ENCODE results near the gene ZBTB3. TPM values are rescaled to one million over a fixed set of nuclear protein-coding genes. Genes with fewer than 3 reads are reported as not detected.
"Not testable (repeated sequence)": the region's sequence is repeated elsewhere in the genome, so short reads cannot be mapped to it uniquely, and the experiment has no call there.

ZBTB3 gene
- polyA plus RNA-seq, 6 donors from 2014 or later = 3.7 to 12.9 (median 6.4) TPM

DNA sequence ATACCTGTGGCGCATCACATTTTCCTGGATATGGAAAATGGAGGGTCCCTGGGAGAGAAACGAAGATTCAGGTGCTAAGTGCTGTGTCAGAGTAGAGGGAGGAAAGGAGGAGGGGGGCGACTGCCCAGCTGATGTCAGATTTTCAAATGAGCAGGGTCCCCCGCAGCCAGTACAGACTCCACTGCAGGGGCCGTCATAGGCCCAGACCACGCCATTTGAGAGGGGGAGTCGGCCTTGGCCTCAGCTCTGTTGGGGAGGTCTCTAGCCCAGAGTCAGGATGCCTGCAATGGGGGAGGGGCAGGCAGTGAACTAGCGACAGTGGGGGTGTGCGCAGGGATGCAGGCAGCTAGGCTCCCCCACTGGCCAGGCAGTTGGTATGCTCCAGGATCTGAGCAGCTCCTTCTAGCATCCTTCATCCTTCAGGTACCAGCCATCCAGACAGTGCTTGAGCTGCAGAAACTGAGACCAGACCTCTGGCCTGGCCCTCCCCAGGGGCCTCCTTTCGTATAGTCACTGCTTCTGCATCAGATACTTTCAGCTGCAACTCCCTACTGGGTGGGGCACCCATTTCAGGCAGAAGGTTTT, 46.6 kb downstream of the ZBTB3 start, which contains the start of the genes BSCL2 and GNG3:
TSS of gene BSCL2 (minus strand) at position 148 of the 585 bp plus-strand sequence. CDS start 229 bp downstream, outside the sequence.
TSS of gene GNG3 (plus strand) at position 400 of the 585 bp plus-strand sequence. CDS start 620 bp downstream, outside the sequence.
- DNase-seq (no peak), ATAC-seq (ENCODE audit: low read depth in 2 of 2) (no peak)
- no peaks in the 10 kb centered on the region for H3K9me3 Mint-ChIP-seq
- peak within 1 kb of the TSS; percentile 95 to 100 (median 98) for H3K4me3 Mint-ChIP-seq
- H3K4me1 Mint-ChIP-seq = peaks cover 39 to 56% (median 53%) of the 10 kb centered on the region in 3 donors
- no peaks in the 10 kb centered on the region for H3K36me3 Mint-ChIP-seq
- H3K27ac Mint-ChIP-seq = peak within 1 kb of the TSS; percentile 79 to 100 (median 98)
- no peaks in the 10 kb centered on the region for H3K27me3 Mint-ChIP-seq

DNA sequence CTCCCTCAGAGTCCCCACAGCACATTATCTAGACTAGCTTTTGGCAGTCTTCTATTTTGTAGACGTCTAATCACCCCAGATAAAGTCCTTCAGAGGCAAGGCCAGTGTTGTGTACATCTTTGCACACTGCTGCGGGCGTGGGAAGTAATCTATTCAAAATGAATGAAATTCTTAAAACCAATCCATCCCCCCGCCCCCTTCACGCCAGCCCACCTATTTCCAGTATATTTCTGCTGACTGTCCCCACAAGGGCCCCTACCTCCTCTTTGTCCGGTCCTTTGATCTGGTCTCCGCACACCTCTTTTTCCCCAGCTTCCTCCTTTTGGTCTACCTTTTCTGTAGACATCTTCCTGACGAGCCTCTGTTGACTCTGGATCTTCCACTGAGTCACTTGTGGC, 47.1 kb downstream of the ZBTB3 start:
- ATAC-seq (ENCODE audit: low read depth in 2 of 2) = no peak
- Mint-ChIP-seq H3K27ac (peak overlapping the region; percentile 33 to 98 (median 86)), H3K4me3 (peak overlapping the region; percentile 87 to 100 (median 98)), H3K4me1 (peaks cover 41 to 53% (median 49%) of the 10 kb centered on the region in 3 donors), H3K27me3 (no peaks in the 10 kb centered on the region), H3K9me3 (no peaks in the 10 kb centered on the region), H3K36me3 (no peaks in the 10 kb centered on the region)
- DNase-seq = no peak

DNA sequence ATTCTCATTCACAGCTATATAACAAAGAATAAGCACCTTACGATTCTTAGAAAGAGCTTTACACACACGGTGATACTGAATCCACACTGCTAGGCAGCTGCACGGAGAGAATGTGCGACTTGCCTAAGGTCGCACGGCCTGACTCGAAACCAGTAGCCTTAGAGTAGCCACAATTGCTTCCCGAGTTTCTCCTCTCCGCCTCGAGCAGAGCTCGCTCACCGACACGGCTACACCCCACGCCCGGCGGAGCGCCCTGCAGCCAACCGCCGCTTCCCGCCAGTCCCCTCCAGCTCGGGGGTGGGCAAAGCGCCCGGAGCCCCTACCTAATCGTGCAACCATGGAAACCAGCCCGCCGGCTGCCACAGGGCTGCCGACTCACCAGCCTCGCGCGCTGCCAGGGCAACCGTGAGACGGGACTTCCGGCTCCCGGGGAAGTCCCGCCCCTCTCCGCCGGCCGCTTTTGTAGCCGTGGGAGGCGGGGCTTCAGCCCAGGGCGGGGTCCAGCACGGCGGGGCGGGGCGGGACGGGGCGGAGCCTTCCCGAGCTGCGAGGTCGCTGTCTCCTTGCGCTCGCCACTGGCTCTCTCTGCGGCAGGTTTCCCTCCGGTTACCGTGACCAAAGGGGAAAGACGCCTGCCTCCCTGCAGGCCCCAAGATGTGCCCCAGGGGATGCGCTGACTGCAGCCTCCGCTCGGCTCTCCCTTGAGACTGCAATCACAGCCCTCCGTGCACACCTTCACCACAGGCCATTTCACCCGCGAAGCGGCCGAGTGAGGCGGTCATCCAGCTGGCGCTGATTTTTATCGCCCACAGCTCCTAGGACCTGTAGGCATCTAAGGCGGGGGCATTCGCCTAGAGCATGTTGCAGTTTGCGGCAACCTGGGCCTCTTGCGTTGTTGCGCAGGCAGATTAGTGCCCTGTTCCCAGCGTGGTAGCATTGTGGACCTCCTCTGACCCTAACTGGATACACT, 47.8 kb downstream of the ZBTB3 start:
- Mint-ChIP-seq H3K9me3 (no peaks in the 10 kb centered on the region), H3K27ac (peak overlapping the region; percentile 84 to 98 (median 92)), H3K36me3 (no peaks in the 10 kb centered on the region), H3K27me3 (no peaks in the 10 kb centered on the region), H3K4me3 (peak overlapping the region; percentile 87 to 100 (median 98)), H3K4me1 (peaks cover 41 to 53% (median 49%) of the 10 kb centered on the region in 3 donors)
- ATAC-seq (ENCODE audit: low read depth in 2 of 2) (peak; percentile 64 to 70), DNase-seq (peak; percentile 90)

GRCh38 chr11:62705413-62705812, 48.5 kb downstream of the ZBTB3 start:
- no peak for DNase-seq
- no peaks in the 10 kb centered on the region for H3K36me3 Mint-ChIP-seq
- no peaks in the 10 kb centered on the region for H3K9me3 Mint-ChIP-seq
- no peak for ATAC-seq (ENCODE audit: low read depth in 2 of 2)
- H3K4me1 Mint-ChIP-seq = peaks cover 41 to 49% (median 49%) of the 10 kb centered on the region in 3 donors
- H3K27me3 Mint-ChIP-seq = no peaks in the 10 kb centered on the region
- H3K4me3 Mint-ChIP-seq = peak overlapping the region; percentile 87 to 100 (median 98)
- H3K27ac Mint-ChIP-seq = peak overlapping the region; percentile 76 to 96 (median 90)

DNA sequence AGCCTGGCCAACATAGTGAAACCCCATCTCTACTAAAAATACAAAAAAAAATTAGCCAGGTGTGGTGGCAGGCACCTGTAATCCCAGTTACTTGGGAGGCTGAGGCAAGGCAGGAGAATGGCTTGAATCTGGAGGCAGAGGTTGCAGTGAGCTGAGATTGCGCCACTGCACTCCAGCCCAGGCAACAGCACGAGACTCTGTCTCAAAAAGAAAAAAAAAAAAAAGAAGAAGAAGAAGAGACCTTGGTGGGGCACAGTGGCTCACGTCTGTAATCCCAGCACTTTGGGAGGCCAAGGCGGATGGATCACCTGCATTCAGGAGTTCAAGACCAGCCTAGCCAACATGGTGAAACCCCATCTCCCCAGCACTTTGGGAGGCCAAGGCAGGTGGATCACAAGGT, 50.0 kb downstream of the ZBTB3 start:
- Mint-ChIP-seq H3K4me1 (peaks cover 36 to 39% (median 36%) of the 10 kb centered on the region in 3 donors), H3K4me3 (peak overlapping the region in 1 of 8 donors; percentile 35)
- not testable (repeated sequence) for H3K27ac Mint-ChIP-seq; ATAC-seq (ENCODE audit: low read depth in 2 of 2); H3K9me3 Mint-ChIP-seq; H3K36me3 Mint-ChIP-seq; H3K27me3 Mint-ChIP-seq; DNase-seq

- Mint-ChIP-seq H3K9me3 (no peaks in the 10 kb centered on the region), H3K36me3 (no peaks in the 10 kb centered on the region), H3K4me1 (peaks cover 19 to 27% (median 19%) of the 10 kb centered on the region in 3 donors), H3K27ac (peak overlapping the region in 3 of 6 donors; percentile 23 to 87 (median 83)), H3K27me3 (no peaks in the 10 kb centered on the region), H3K4me3 (no peak overlapping the region)
- DNase-seq = no peak
- ATAC-seq (ENCODE audit: low read depth in 2 of 2) = no peak
Observed at GRCh38 chr11:62702246-62702645, 51.7 kb downstream of the ZBTB3 start.

Other genes with a start within 250 kb of the ZBTB3 start
- 10 to 100 TPM in 5 of 6 donors, 1 to 10 TPM in 1; 2.0 to 45.3 (median 15.9) TPM for gene AHNAK, start 207.4 kb downstream of the ZBTB3 start, polyA plus RNA-seq (ENCODE audit: low read depth in 6 of 6)
- 1,000 to 10,000 TPM; 1,313 to 1,862 (median 1,450) TPM for gene EEF1G, start 180.3 kb downstream of the ZBTB3 start, polyA plus RNA-seq (ENCODE audit: low read depth in 6 of 6)
- 10 to 100 TPM; 12.7 to 20.8 (median 16.2) TPM for gene TUT1, start 162.6 kb downstream of the ZBTB3 start, polyA plus RNA-seq (ENCODE audit: low read depth in 6 of 6)
- 10 to 100 TPM in 5 of 6 donors, 1 to 10 TPM in 1; 3.4 to 27.5 (median 17.8) TPM for gene MTA2, start 152.3 kb downstream of the ZBTB3 start, polyA plus RNA-seq (ENCODE audit: low read depth in 6 of 6)
- gene EML3, start 141.4 kb downstream of the ZBTB3 start, polyA plus RNA-seq (ENCODE audit: low read depth in 6 of 6) = 10 to 100 TPM in 5 of 6 donors, 1 to 10 TPM in 1; 9.7 to 15.5 (median 12.5) TPM
- gene ROM1, start 140.9 kb downstream of the ZBTB3 start, polyA plus RNA-seq (ENCODE audit: low read depth in 6 of 6) = 1 to 10 TPM in 1 of 6 donors, under 1 TPM in 4, not detected in 1; 0.55 to 1.6 (median 0.66) TPM
- 10 to 100 TPM; 26.1 to 43.9 (median 30.8) TPM for gene B3GAT3, start 132.2 kb downstream of the ZBTB3 start, polyA plus RNA-seq (ENCODE audit: low read depth in 6 of 6)
- 100 to 1,000 TPM; 140 to 158 (median 149) TPM for gene GANAB, start 107.5 kb downstream of the ZBTB3 start, polyA plus RNA-seq (ENCODE audit: low read depth in 6 of 6)
- gene INTS5, start 100.9 kb downstream of the ZBTB3 start, polyA plus RNA-seq (ENCODE audit: low read depth in 6 of 6) = 10 to 100 TPM; 18.3 to 40.1 (median 28.7) TPM
- 10 to 100 TPM; 37.9 to 89.1 (median 77.2) TPM for gene C11orf98, start 89.0 kb downstream of the ZBTB3 start, polyA plus RNA-seq (ENCODE audit: low read depth in 6 of 6)
- gene CSKMT, start 88.8 kb downstream of the ZBTB3 start, polyA plus RNA-seq (ENCODE audit: low read depth in 6 of 6) = 1 to 10 TPM; 2.1 to 8.4 (median 4.8) TPM
- gene UQCC3, start 82.5 kb downstream of the ZBTB3 start, polyA plus RNA-seq (ENCODE audit: low read depth in 6 of 6) = 10 to 100 TPM in 5 of 6 donors, 1 to 10 TPM in 1; 7.7 to 11.4 (median 10.4) TPM
- gene LBHD1, start 81.9 kb downstream of the ZBTB3 start, polyA plus RNA-seq (ENCODE audit: low read depth in 6 of 6) = 10 to 100 TPM in 1 of 6 donors, 1 to 10 TPM in 5; 3.5 to 12.4 (median 5.1) TPM
- 100 to 1,000 TPM; 150 to 226 (median 216) TPM for gene UBXN1, start 75.1 kb downstream of the ZBTB3 start, polyA plus RNA-seq (ENCODE audit: low read depth in 6 of 6)
- gene LRRN4CL, start 64.6 kb downstream of the ZBTB3 start, polyA plus RNA-seq (ENCODE audit: low read depth in 6 of 6) = not detected
- gene BSCL2, start 46.7 kb downstream of the ZBTB3 start, polyA plus RNA-seq (ENCODE audit: low read depth in 6 of 6) = 10 to 100 TPM; 49.6 to 98.5 (median 57.6) TPM
- 10 to 100 TPM in 4 of 6 donors, 1 to 10 TPM in 2; 5.3 to 21.2 (median 16.9) TPM for gene GNG3, start 46.5 kb downstream of the ZBTB3 start, polyA plus RNA-seq (ENCODE audit: low read depth in 6 of 6)
- 1 to 10 TPM in 4 of 6 donors, under 1 TPM in 2; 0.61 to 2.9 (median 1.1) TPM for gene HNRNPUL2, start 26.7 kb downstream of the ZBTB3 start, polyA plus RNA-seq (ENCODE audit: low read depth in 6 of 6)
- 10 to 100 TPM; 12.1 to 45.9 (median 21.6) TPM for gene TTC9C, start 25.7 kb downstream of the ZBTB3 start, polyA plus RNA-seq (ENCODE audit: low read depth in 6 of 6)
- gene POLR2G, start 7.4 kb upstream of the ZBTB3 start, polyA plus RNA-seq (ENCODE audit: low read depth in 6 of 6) = 100 to 1,000 TPM; 249 to 395 (median 290) TPM
- gene TAF6L, start 17.2 kb upstream of the ZBTB3 start, polyA plus RNA-seq (ENCODE audit: low read depth in 6 of 6) = 10 to 100 TPM in 2 of 6 donors, 1 to 10 TPM in 4; 8.3 to 14.3 (median 9.5) TPM
- 100 to 1,000 TPM; 145 to 275 (median 160) TPM for gene TMEM179B, start 33.2 kb upstream of the ZBTB3 start, polyA plus RNA-seq (ENCODE audit: low read depth in 6 of 6)
- 10 to 100 TPM; 28.9 to 52.5 (median 45.3) TPM for gene TMEM223, start 37.8 kb upstream of the ZBTB3 start, polyA plus RNA-seq (ENCODE audit: low read depth in 6 of 6)
- gene NXF1, start 51.3 kb upstream of the ZBTB3 start, polyA plus RNA-seq (ENCODE audit: low read depth in 6 of 6) = 100 to 1,000 TPM in 2 of 6 donors, 10 to 100 TPM in 4; 60.9 to 121 (median 90.6) TPM
- 10 to 100 TPM; 46.4 to 64.2 (median 51.5) TPM for gene STX5, start 77.9 kb upstream of the ZBTB3 start, polyA plus RNA-seq (ENCODE audit: low read depth in 6 of 6)
- 1 to 10 TPM in 5 of 6 donors, not detected in 1; 2.3 to 7.0 (median 3.7) TPM for gene TEX54, start 78.7 kb upstream of the ZBTB3 start, polyA plus RNA-seq (ENCODE audit: low read depth in 6 of 6)
- 10 to 100 TPM; 42.0 to 77.0 (median 54.6) TPM for gene WDR74, start 85.4 kb upstream of the ZBTB3 start, polyA plus RNA-seq (ENCODE audit: low read depth in 6 of 6)
- gene SLC3A2, start 126.7 kb upstream of the ZBTB3 start, polyA plus RNA-seq (ENCODE audit: low read depth in 6 of 6) = 100 to 1,000 TPM in 2 of 6 donors, 10 to 100 TPM in 4; 63.1 to 135 (median 81.1) TPM
- gene CHRM1, start 167.2 kb upstream of the ZBTB3 start, polyA plus RNA-seq (ENCODE audit: low read depth in 6 of 6) = not detected
- not detected for gene SLC22A6, start 230.8 kb upstream of the ZBTB3 start, polyA plus RNA-seq (ENCODE audit: low read depth in 6 of 6)